Suprapubic skin (tissue), 4 donors: ENCODE data around the gene TMEM130.

Source experiments
- EP300 ChIP-seq: sonication (generic); formaldehyde crosslinking; IDR thresholded peaks from one replicate; pipeline ENCODE4 v1.6.1; 2017; ENCODE audit warnings: antibody characterized with exemption
- POLR2A ChIP-seq, 2 donors: fragments of 450-650 bp; IDR thresholded peaks; one replicate each; pipeline ENCODE4 v1.6.1; 2017; ENCODE audit warnings: antibody characterized with exemption in 2 of 2, mild to moderate bottlenecking in 2 of 2, moderate library complexity in 2 of 2
- POLR2AphosphoS5 ChIP-seq, 3 donors: sonication (generic); formaldehyde crosslinking; IDR thresholded peaks; one replicate each; pipeline ENCODE4 v1.6.1; 2017; ENCODE audit warnings: antibody characterized with exemption in 3 of 3
- TF ChIP-seq, protein P1 (sequence below), 2 donors: fragments of 200-600 bp in 1 of 2; fragments of 450-650 bp in 1 of 2; sonication (generic) in 1 of 2; IDR thresholded peaks; one replicate each; pipeline ENCODE4 v1.5.1; 2016 to 2019; ENCODE audit warnings: antibody characterized with exemption in 2 of 2, mild to moderate bottlenecking in 1 of 2, moderate library complexity in 1 of 2

GRCh38 chr7:98826387-98826786, 43.4 kb downstream of the TMEM130 start:
- TF ChIP-seq, protein P1, sequence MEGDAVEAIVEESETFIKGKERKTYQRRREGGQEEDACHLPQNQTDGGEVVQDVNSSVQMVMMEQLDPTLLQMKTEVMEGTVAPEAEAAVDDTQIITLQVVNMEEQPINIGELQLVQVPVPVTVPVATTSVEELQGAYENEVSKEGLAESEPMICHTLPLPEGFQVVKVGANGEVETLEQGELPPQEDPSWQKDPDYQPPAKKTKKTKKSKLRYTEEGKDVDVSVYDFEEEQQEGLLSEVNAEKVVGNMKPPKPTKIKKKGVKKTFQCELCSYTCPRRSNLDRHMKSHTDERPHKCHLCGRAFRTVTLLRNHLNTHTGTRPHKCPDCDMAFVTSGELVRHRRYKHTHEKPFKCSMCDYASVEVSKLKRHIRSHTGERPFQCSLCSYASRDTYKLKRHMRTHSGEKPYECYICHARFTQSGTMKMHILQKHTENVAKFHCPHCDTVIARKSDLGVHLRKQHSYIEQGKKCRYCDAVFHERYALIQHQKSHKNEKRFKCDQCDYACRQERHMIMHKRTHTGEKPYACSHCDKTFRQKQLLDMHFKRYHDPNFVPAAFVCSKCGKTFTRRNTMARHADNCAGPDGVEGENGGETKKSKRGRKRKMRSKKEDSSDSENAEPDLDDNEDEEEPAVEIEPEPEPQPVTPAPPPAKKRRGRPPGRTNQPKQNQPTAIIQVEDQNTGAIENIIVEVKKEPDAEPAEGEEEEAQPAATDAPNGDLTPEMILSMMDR (IDR thresholded peaks at IDR 0.05): no peak
- TF ChIP-seq POLR2A (IDR thresholded peaks at IDR 0.05) (no peak), EP300 (no peak), POLR2AphosphoS5 (IDR thresholded peaks at IDR 0.05) (no peak)
